Measurements from ENCODE around the gene PDCD11. TPM values are rescaled to one million over a fixed set of nuclear protein-coding genes. Genes with fewer than 3 reads are reported as not detected.
"Not testable (repeated sequence)": the region's sequence is repeated elsewhere in the genome, so short reads cannot be mapped to it uniquely, and the experiment has no call there.

The PDCD11 gene
- total RNA-seq (10 to 100 TPM; 22.7 to 24.2 TPM), polyA plus RNA-seq (10 to 100 TPM in 1 of 2 donors, 1 to 10 TPM in 1; 6.0 to 11.1 TPM)
- long read RNA-seq, donor 1, partial matches to known transcripts = 27 of 39 reads
- long read RNA-seq, donor 1, other reads (novel, unspliced or antisense) = 9 of 39 reads
- long read RNA-seq, donor 2, partial matches to known transcripts = 17 of 25 reads
- long read RNA-seq, donor 2, other reads (novel, unspliced or antisense) = 8 of 25 reads

- Histone ChIP-seq H3K27me3 (ENCODE audit: control insufficient read depth in 1 of 2, insufficient read depth in 2 of 2, low read length in 1 of 2) (no peaks in the 10 kb centered on the region), H3K9me3 (ENCODE audit: control insufficient read depth, low read length) (no peaks in the 10 kb centered on the region), H3K36me3 (ENCODE audit: control insufficient read depth in 1 of 2, insufficient read depth in 2 of 2, low read length in 1 of 2) (peaks cover 2% of the 10 kb centered on the region in 2 donors), H3K27ac (ENCODE audit: low read depth in 1 of 2, low read length in 2 of 2) (peak within 1 kb of the TSS in 1 of 2 donors; percentile 63), H3K4me1 (ENCODE audit: control insufficient read depth in 1 of 2, insufficient read depth in 2 of 2, low read length in 2 of 2) (peaks cover 0 to 6% of the 10 kb centered on the region in 2 donors), H3K4me3 (ENCODE audit: low read length in 2 of 2) (peak within 1 kb of the TSS; percentile 61 to 90)
- WGBS, 2 donors = 0% methylated on average over 56 of the region's 56 CpGs
- intact Hi-C loops (cut with DNase I) = no loop called here
- DNase-seq (peak; percentile 99), ATAC-seq (ENCODE audit: low FRiP score) (peak; percentile 99)
Observed at GRCh38 chr10:103396067-103396788, at the start of gene PDCD11, which contains the start of gene ATP5MK. Gene PDCD11, plus strand, starts transcription at chr10:103396626. Its CDS starts 1,801 bp downstream, at chr10:103398427. Gene ATP5MK, minus strand, starts transcription at chr10:103396475. Its CDS starts 4,018 bp downstream, at chr10:103392457.

- no peaks in the 10 kb centered on the region for H3K27me3 ChIP-seq (ENCODE audit: control insufficient read depth in 1 of 2, insufficient read depth in 2 of 2, low read length in 1 of 2)
- WGBS, 2 donors = 49 to 55% methylated on average over 16 of the region's 16 CpGs
- no peak for ATAC-seq (ENCODE audit: low FRiP score)
- H3K36me3 ChIP-seq (ENCODE audit: control insufficient read depth in 1 of 2, insufficient read depth in 2 of 2, low read length in 1 of 2) = peaks cover 0 to 3% of the 10 kb centered on the region in 2 donors
- no peaks in the 10 kb centered on the region for H3K4me1 ChIP-seq (ENCODE audit: control insufficient read depth in 1 of 2, insufficient read depth in 2 of 2, low read length in 2 of 2)
- intact Hi-C loops (cut with DNase I) = no loop called here
- H3K4me3 ChIP-seq (ENCODE audit: low read length in 2 of 2) = peak overlapping the region; percentile 14 to 61
- DNase-seq = no peak
- H3K9me3 ChIP-seq (ENCODE audit: control insufficient read depth, low read length) = no peaks in the 10 kb centered on the region
- H3K27ac ChIP-seq (ENCODE audit: low read depth in 1 of 2, low read length in 2 of 2) = no peak overlapping the region
Observed at GRCh38 chr10:103350175-103350516, 46.3 kb upstream of the PDCD11 start.

GRCh38 chr10:103350517-103351260, 45.7 kb upstream of the PDCD11 start, which contains the start of gene PCGF6:
Gene PCGF6, minus strand, starts transcription at chr10:103351140. Its CDS starts 74 bp downstream, at chr10:103351066.
- no peaks in the 10 kb centered on the region for H3K4me1 ChIP-seq (ENCODE audit: control insufficient read depth in 1 of 2, insufficient read depth in 2 of 2, low read length in 2 of 2)
- 0% methylated on average over 71 to 82 of the region's 82 CpGs for WGBS, 2 donors
- ATAC-seq (ENCODE audit: low FRiP score) (peak; percentile 94), DNase-seq (peak; percentile 86 to 95)
- H3K27me3 ChIP-seq (ENCODE audit: control insufficient read depth in 1 of 2, insufficient read depth in 2 of 2, low read length in 1 of 2) = no peaks in the 10 kb centered on the region
- H3K36me3 ChIP-seq (ENCODE audit: control insufficient read depth in 1 of 2, insufficient read depth in 2 of 2, low read length in 1 of 2) = peaks cover 0 to 2% of the 10 kb centered on the region in 2 donors
- peak within 1 kb of the TSS in 1 of 2 donors; percentile 38 for H3K27ac ChIP-seq (ENCODE audit: low read depth in 1 of 2, low read length in 2 of 2)
- intact Hi-C loops (cut with DNase I) = no loop called here
- H3K4me3 ChIP-seq (ENCODE audit: low read length in 2 of 2) = peak within 1 kb of the TSS; percentile 49 to 61
- no peaks in the 10 kb centered on the region for H3K9me3 ChIP-seq (ENCODE audit: control insufficient read depth, low read length)

GRCh38 chr10:103353281-103353680, 43.1 kb upstream of the PDCD11 start:
- no peak for ATAC-seq (ENCODE audit: low FRiP score)
- intact Hi-C loops (cut with DNase I) = no loop called here

GRCh38 chr10:103354567-103354966, 41.9 kb upstream of the PDCD11 start:
- H3K27ac ChIP-seq (ENCODE audit: low read depth in 1 of 2, low read length in 2 of 2); DNase-seq; H3K36me3 ChIP-seq (ENCODE audit: control insufficient read depth in 1 of 2, insufficient read depth in 2 of 2, low read length in 1 of 2); intact Hi-C loops (cut with DNase I); H3K4me1 ChIP-seq (ENCODE audit: control insufficient read depth in 1 of 2, insufficient read depth in 2 of 2, low read length in 2 of 2); ATAC-seq (ENCODE audit: low FRiP score); H3K4me3 ChIP-seq (ENCODE audit: low read length in 2 of 2); H3K27me3 ChIP-seq (ENCODE audit: control insufficient read depth in 1 of 2, insufficient read depth in 2 of 2, low read length in 1 of 2); H3K9me3 ChIP-seq (ENCODE audit: control insufficient read depth, low read length): not testable (repeated sequence)
- 83 to 88% methylated on average over 4 of the region's 4 CpGs for WGBS, 2 donors

More at GRCh38 chr10:103353281-103353680, 43.1 kb upstream of the PDCD11 start:
- Histone ChIP-seq H3K4me3 (ENCODE audit: low read length in 2 of 2) (no peak overlapping the region), H3K9me3 (ENCODE audit: control insufficient read depth, low read length) (no peaks in the 10 kb centered on the region), H3K36me3 (ENCODE audit: control insufficient read depth in 1 of 2, insufficient read depth in 2 of 2, low read length in 1 of 2) (no peaks in the 10 kb centered on the region), H3K27me3 (ENCODE audit: control insufficient read depth in 1 of 2, insufficient read depth in 2 of 2, low read length in 1 of 2) (no peaks in the 10 kb centered on the region), H3K4me1 (ENCODE audit: control insufficient read depth in 1 of 2, insufficient read depth in 2 of 2, low read length in 2 of 2) (no peaks in the 10 kb centered on the region), H3K27ac (ENCODE audit: low read depth in 1 of 2, low read length in 2 of 2) (no peak overlapping the region)
- whole genome bisulfite sequencing, 2 donors = 22 to 31% methylated on average over 2 of the region's 2 CpGs
- DNase-seq = no peak

- WGBS, 2 donors = 63 to 70% methylated on average over 5 of the region's 5 CpGs
- no peak for DNase-seq
Observed at GRCh38 chr10:103355906-103356599, 40.4 kb upstream of the PDCD11 start.

GRCh38 chr10:103359493-103359892, 36.9 kb upstream of the PDCD11 start:
- H3K4me1 ChIP-seq (ENCODE audit: control insufficient read depth in 1 of 2, insufficient read depth in 2 of 2, low read length in 2 of 2); H3K4me3 ChIP-seq (ENCODE audit: low read length in 2 of 2); ATAC-seq (ENCODE audit: low FRiP score); H3K27me3 ChIP-seq (ENCODE audit: control insufficient read depth in 1 of 2, insufficient read depth in 2 of 2, low read length in 1 of 2); intact Hi-C loops (cut with DNase I); H3K27ac ChIP-seq (ENCODE audit: low read depth in 1 of 2, low read length in 2 of 2); DNase-seq; H3K9me3 ChIP-seq (ENCODE audit: control insufficient read depth, low read length); H3K36me3 ChIP-seq (ENCODE audit: control insufficient read depth in 1 of 2, insufficient read depth in 2 of 2, low read length in 1 of 2): not testable (repeated sequence)
- 97 to 99% methylated on average over 4 of the region's 4 CpGs for WGBS, 2 donors

More at GRCh38 chr10:103355906-103356599, 40.4 kb upstream of the PDCD11 start:
- H3K4me1 ChIP-seq (ENCODE audit: control insufficient read depth in 1 of 2, insufficient read depth in 2 of 2, low read length in 2 of 2) = no peaks in the 10 kb centered on the region
- no peaks in the 10 kb centered on the region for H3K9me3 ChIP-seq (ENCODE audit: control insufficient read depth, low read length)
- no peak overlapping the region for H3K4me3 ChIP-seq (ENCODE audit: low read length in 2 of 2)
- H3K27ac ChIP-seq (ENCODE audit: low read depth in 1 of 2, low read length in 2 of 2) = no peak overlapping the region
- no peak for ATAC-seq (ENCODE audit: low FRiP score)
- intact Hi-C loops (cut with DNase I) = no loop called here
- H3K36me3 ChIP-seq (ENCODE audit: control insufficient read depth in 1 of 2, insufficient read depth in 2 of 2, low read length in 1 of 2) = no peaks in the 10 kb centered on the region
- no peaks in the 10 kb centered on the region for H3K27me3 ChIP-seq (ENCODE audit: control insufficient read depth in 1 of 2, insufficient read depth in 2 of 2, low read length in 1 of 2)

GRCh38 chr10:103360791-103361190, 35.6 kb upstream of the PDCD11 start:
- H3K27ac ChIP-seq (ENCODE audit: low read depth in 1 of 2, low read length in 2 of 2); DNase-seq; ATAC-seq (ENCODE audit: low FRiP score); intact Hi-C loops (cut with DNase I); H3K4me1 ChIP-seq (ENCODE audit: control insufficient read depth in 1 of 2, insufficient read depth in 2 of 2, low read length in 2 of 2); H3K36me3 ChIP-seq (ENCODE audit: control insufficient read depth in 1 of 2, insufficient read depth in 2 of 2, low read length in 1 of 2); H3K27me3 ChIP-seq (ENCODE audit: control insufficient read depth in 1 of 2, insufficient read depth in 2 of 2, low read length in 1 of 2); H3K4me3 ChIP-seq (ENCODE audit: low read length in 2 of 2); H3K9me3 ChIP-seq (ENCODE audit: control insufficient read depth, low read length): not testable (repeated sequence)
- 89 to 91% methylated on average over 9 of the region's 9 CpGs for WGBS, 2 donors

Measured in aorta (tissue), 5 donors.